ENCODE measurements around the gene ZSWIM8.

DNA sequence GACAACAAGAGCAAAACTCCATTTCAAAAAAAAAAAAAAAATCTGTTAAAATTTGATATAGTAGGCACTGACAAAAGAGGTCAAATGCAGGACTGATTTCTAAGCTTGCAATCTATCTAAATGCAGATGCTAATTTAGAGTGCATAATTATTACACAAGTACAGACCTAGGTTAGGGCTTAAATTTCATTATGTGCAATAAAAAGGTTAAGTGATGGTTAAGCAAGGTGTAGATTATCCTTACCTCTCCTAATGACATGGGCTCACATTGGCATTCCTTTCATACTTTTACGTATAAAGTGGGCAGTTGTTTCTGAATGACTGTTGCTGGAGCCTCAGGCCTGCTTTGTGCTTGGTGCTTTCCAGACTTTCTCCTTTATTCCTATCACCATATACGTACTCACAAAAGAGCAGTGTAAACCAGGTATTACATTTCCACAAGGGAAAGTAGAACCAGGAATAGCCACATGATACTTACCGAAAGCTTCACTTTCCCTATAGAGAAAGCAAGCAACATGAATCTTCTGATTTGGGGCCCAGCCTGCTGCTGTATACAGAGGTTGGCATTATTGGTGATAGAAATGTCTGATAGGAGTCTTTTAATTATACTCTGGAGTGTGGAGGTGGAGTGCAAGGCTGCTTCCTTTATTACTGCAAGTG is 5.7 kb upstream of the ZSWIM8 start:
- TF ChIP-seq EP300 (IDR thresholded peaks at IDR 0.05) (no peak), POLR2A (IDR thresholded peaks at IDR 0.05) (no peak), POLR2AphosphoS5 (IDR thresholded peaks at IDR 0.05) (no peak)
- TF ChIP-seq, protein P1, sequence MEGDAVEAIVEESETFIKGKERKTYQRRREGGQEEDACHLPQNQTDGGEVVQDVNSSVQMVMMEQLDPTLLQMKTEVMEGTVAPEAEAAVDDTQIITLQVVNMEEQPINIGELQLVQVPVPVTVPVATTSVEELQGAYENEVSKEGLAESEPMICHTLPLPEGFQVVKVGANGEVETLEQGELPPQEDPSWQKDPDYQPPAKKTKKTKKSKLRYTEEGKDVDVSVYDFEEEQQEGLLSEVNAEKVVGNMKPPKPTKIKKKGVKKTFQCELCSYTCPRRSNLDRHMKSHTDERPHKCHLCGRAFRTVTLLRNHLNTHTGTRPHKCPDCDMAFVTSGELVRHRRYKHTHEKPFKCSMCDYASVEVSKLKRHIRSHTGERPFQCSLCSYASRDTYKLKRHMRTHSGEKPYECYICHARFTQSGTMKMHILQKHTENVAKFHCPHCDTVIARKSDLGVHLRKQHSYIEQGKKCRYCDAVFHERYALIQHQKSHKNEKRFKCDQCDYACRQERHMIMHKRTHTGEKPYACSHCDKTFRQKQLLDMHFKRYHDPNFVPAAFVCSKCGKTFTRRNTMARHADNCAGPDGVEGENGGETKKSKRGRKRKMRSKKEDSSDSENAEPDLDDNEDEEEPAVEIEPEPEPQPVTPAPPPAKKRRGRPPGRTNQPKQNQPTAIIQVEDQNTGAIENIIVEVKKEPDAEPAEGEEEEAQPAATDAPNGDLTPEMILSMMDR (IDR thresholded peaks at IDR 0.05) = no peak
